K562 (cell line): Measurements from ENCODE around the gene DHX35.

Source experiments
- CREB3 ChIP-seq: fragments of 450-650 bp; conservative IDR thresholded peaks from 2 replicates; pipeline ENCODE4 v1.6.1; 2016; ENCODE audit warnings: missing genetic modification characterization, low read depth, mild to moderate bottlenecking, missing compliant biosample characterization, moderate library complexity
- ELK1 ChIP-seq: sonication (generic); formaldehyde crosslinking; IDR thresholded peaks from 2 replicates; pipeline ENCODE4 v1.8.1; 2022; ENCODE audit warnings: missing genetic modification reagents
- FOXA1 ChIP-seq: fragments of 450-650 bp; IDR thresholded peaks from 2 replicates; pipeline ENCODE4 v1.6.1; 2016; ENCODE audit warnings: mild to moderate bottlenecking, borderline replicate concordance
- IRF1 ChIP-seq: sonication (generic); formaldehyde crosslinking; IDR thresholded peaks from 2 replicates; pipeline ENCODE4 v1.8.0; 2022; ENCODE audit warnings: missing genetic modification reagents, mild to moderate bottlenecking, borderline replicate concordance
- KDM1A ChIP-seq, 2 experiments: fragments of 450-650 bp; IDR thresholded peaks; 2 replicates each; pipeline ENCODE4 v1.6.1; 2016; ENCODE audit warnings: mild to moderate bottlenecking in 2 of 2
- KHSRP ChIP-seq: fragments of 450-650 bp; IDR thresholded peaks from 2 replicates; pipeline ENCODE4 v1.6.1; 2017
- NR0B1 ChIP-seq: fragments of 450-650 bp; IDR thresholded peaks from one replicate; pipeline ENCODE4 v1.6.1; 2018; ENCODE audit warnings: mild to moderate bottlenecking, moderate library complexity; ENCODE audit not compliant: partially characterized antibody
- TEAD1 ChIP-seq, 2 experiments: fragments of 450-650 bp in 1 of 2; sonication (generic) in 1 of 2; formaldehyde crosslinking; IDR thresholded peaks; 2 replicates each; pipeline versions ENCODE4 v1.4.0 to v1.8.0; 2020 to 2022; ENCODE audit warnings: mild to moderate bottlenecking in 2 of 2, missing genetic modification reagents in 1 of 2
- YY1 ChIP-seq, 3 experiments: IDR thresholded peaks; 2 replicates each; pipeline ENCODE4 v1.6.1; 2011; ENCODE audit warnings: low read length in 2 of 3, mild to moderate bottlenecking in 2 of 3, moderate library complexity in 2 of 3, borderline replicate concordance in 1 of 3, control low read depth in 1 of 3, low read depth in 1 of 3; ENCODE audit not compliant: insufficient read depth in 3 of 3, insufficient replicate concordance in 2 of 3, control insufficient read depth in 1 of 3, insufficient read length in 1 of 3; ENCODE audit errors: extremely low read depth in 1 of 3
- ZFX ChIP-seq: sonication (generic); formaldehyde crosslinking; IDR thresholded peaks from 2 replicates; pipeline ENCODE4 v1.8.0; 2022; ENCODE audit warnings: mild to moderate bottlenecking, missing genetic modification reagents, moderate library complexity

- no peak for TF ChIP-seq KDM1A (IDR thresholded peaks at IDR 0.05)
- no peak for TF ChIP-seq CREB3 (tag)
- no peak for TF ChIP-seq KHSRP
- no peak for TF ChIP-seq TEAD1 (CRISPR knock-in tag; IDR thresholded peaks at IDR 0.05)
- TF ChIP-seq IRF1 (CRISPR knock-in tag), result no peak
- no peak for TF ChIP-seq ELK1 (CRISPR knock-in tag)
- no peak for TF ChIP-seq FOXA1
- TF ChIP-seq ZFX (CRISPR knock-in tag), result no peak
- no peak for TF ChIP-seq NR0B1
- no peak for TF ChIP-seq YY1 (IDR thresholded peaks at IDR 0.05; ENCODE audit: borderline replicate concordance in 1 of 3, control insufficient read depth in 1 of 3, extremely low read depth in 1 of 3, insufficient read depth in 3 of 3, insufficient read length in 1 of 3, insufficient replicate concordance in 2 of 3, low read depth in 1 of 3, low read length in 2 of 3)
Observed at GRCh38 chr20:38999965-39000910, 38.1 kb downstream of the DHX35 start.
